Central memory CD8-positive, alpha-beta T cell (primary cell): ENCODE results near the gene KDM4F.

Experiments used
- ATAC-seq: fragments of 150-1000 bp; cut with Tn5 transposase; replicated peaks from 2 replicates; pipeline ENCODE4 v1.10.0; 2022; ENCODE audit warnings: mild to moderate bottlenecking, moderate FRiP score, moderate number of reproducible peaks; ENCODE audit not compliant: poor library complexity, severe bottlenecking; ENCODE audit errors: extremely low read depth
- DNase-seq, 2 donors: peaks; one replicate each; pipeline ENCODE4 v3.0.0; 2021; ENCODE audit warnings: low spot score in 2 of 2
- H3K27ac Mint-ChIP-seq: one replicate; pipeline ENCODE4 v1.8.0; 2022; ENCODE audit warnings: low read depth, mild to moderate bottlenecking, moderate library complexity, mixed read lengths
- H3K27me3 Mint-ChIP-seq: one replicate; pipeline ENCODE4 v1.8.0; 2022; ENCODE audit warnings: mixed read lengths
- H3K36me3 Mint-ChIP-seq: one replicate; pipeline ENCODE4 v1.8.0; 2022; ENCODE audit warnings: mild to moderate bottlenecking, moderate library complexity, mixed read lengths; ENCODE audit not compliant: insufficient read depth
- H3K4me1 Mint-ChIP-seq: one replicate; pipeline ENCODE4 v1.8.0; 2022; ENCODE audit warnings: mixed read lengths
- H3K4me3 Mint-ChIP-seq: one replicate; pipeline ENCODE4 v1.8.0; 2022; ENCODE audit warnings: mild to moderate bottlenecking, moderate library complexity, mixed read lengths
- H3K9me3 Mint-ChIP-seq: one replicate; pipeline ENCODE4 v1.8.0; 2022; ENCODE audit warnings: mixed read lengths

KDM4F gene

DNA sequence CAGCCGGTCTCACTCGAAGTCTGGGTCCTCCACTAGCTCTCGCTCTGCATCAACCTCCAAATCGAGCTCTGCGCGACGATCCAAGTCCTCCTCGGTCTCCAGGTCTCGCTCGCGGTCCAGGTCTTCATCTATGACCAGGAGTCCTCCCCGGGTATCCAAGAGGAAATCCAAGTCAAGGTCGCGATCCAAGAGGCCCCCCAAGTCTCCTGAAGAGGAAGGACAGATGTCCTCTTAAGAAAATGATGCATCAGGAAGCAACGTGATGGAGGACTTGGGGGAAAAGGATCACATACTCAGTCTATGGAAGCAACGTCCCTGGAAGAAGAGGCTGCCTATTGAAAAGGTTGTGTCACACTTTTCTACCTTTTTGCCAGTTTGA is 18.6 kb downstream of the KDM4F start:
- peaks cover 13% of the 10 kb centered on the region for H3K36me3 Mint-ChIP-seq
- DNase-seq = peak in 1 of 2 donors; percentile 25

DNA sequence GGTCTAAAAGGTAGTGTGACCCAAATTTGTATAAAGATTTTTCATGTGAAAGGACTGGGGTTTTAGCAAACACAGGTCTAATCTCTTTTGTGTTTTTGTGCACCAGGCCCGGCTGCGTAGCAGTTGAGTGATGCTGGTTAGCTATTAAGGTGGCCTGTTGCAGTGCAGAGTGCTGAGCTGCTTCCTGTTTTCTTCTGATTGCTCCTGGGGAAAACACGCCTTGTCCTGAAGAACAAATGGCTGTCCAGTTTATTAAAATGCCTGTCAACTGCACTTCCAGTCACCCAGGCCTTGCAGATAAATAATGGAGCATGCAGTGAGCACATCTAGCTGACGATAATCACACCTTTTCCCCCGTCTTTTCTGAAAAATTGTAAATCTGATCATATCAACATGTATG is 19.3 kb downstream of the KDM4F start:
- Mint-ChIP-seq H3K27ac (peak overlapping the region; percentile 96), H3K4me1 (peaks cover 35% of the 10 kb centered on the region), H3K9me3 (no peaks in the 10 kb centered on the region), H3K4me3 (peak overlapping the region; percentile 97), H3K27me3 (no peaks in the 10 kb centered on the region), H3K36me3 (peaks cover 13% of the 10 kb centered on the region)
- DNase-seq (peak; percentile 35 to 70), ATAC-seq (peak; percentile 80)

More for the DNA sequence above, 18.6 kb downstream of the KDM4F start:
- H3K27ac Mint-ChIP-seq = peak overlapping the region; percentile 96
- no peaks in the 10 kb centered on the region for H3K27me3 Mint-ChIP-seq
- peaks cover 31% of the 10 kb centered on the region for H3K4me1 Mint-ChIP-seq
- no peaks in the 10 kb centered on the region for H3K9me3 Mint-ChIP-seq
- H3K4me3 Mint-ChIP-seq = peak overlapping the region; percentile 97
- ATAC-seq = no peak

- ATAC-seq (no peak), DNase-seq (no peak)
- H3K4me3 Mint-ChIP-seq = peak overlapping the region; percentile 14
- peaks cover 13% of the 10 kb centered on the region for H3K36me3 Mint-ChIP-seq
- no peak overlapping the region for H3K27ac Mint-ChIP-seq
- no peaks in the 10 kb centered on the region for H3K9me3 Mint-ChIP-seq
- peaks cover 35% of the 10 kb centered on the region for H3K4me1 Mint-ChIP-seq
- H3K27me3 Mint-ChIP-seq = no peaks in the 10 kb centered on the region
These were observed 21.2 kb downstream of the KDM4F start for GRCh38 chr11:95070471-95070870.

DNA sequence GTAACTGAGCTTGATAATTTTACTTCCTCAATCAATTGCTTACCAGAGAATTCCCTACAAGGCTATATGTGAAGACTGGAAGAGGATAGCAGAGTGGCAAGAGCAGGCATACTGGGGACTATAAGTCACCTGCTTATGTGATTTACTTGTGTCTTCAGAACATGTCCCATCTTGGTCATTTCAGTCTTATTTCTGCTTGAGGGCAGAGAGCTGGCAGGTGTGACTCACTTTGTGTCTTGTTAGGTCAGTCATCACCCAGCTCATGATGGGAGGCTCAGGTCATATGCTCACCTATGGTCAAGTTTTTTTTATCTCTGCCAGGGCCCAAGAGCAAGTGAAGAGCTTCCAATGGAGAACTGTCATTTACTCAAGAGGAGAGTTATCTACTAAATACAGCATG is 23.7 kb downstream of the KDM4F start:
- Mint-ChIP-seq H3K9me3 (no peaks in the 10 kb centered on the region), H3K27ac (no peak overlapping the region), H3K27me3 (no peaks in the 10 kb centered on the region), H3K4me3 (no peak overlapping the region), H3K4me1 (peaks cover 30% of the 10 kb centered on the region), H3K36me3 (peaks cover 7% of the 10 kb centered on the region)
- DNase-seq (no peak), ATAC-seq (no peak)

DNA sequence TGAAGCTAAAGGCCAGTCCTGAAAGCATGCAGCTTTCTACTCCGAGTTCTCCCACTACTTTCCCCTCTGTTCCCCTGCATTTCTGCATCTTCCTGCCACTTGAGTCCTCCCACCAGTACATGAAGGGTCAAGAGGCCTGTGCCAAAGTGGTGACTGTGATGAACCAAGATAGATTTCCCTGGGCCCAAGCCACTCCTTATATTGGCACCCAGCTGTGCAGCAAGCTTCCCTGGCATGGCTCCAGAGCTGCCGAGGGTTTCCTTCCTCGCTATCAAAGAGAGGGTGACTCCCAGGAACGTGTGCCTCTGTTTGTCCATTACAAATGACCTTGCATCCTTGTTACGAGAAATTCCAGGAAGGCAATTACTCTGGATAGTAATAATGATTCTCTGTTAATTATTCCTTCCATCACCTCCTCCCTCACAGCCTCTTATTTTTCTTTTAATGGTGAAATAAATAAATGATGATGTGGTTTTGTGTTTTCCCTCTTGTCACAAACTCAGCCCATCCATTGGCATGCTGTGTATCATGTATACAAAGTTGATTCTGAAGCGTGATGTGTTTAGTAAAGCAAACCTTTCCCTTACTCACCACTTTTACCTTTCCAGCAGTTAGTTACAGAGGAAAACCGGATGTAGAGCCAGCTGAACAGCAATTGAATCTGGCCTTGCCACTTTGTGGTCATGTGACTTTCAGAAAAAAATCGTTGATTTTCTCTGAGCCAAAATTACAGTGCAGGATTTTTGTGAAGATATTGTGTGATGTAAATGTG is 25.8 kb downstream of the KDM4F start:
- Mint-ChIP-seq H3K9me3 (no peaks in the 10 kb centered on the region), H3K36me3 (peaks cover 2% of the 10 kb centered on the region), H3K4me1 (peaks cover 15% of the 10 kb centered on the region), H3K27me3 (no peaks in the 10 kb centered on the region), H3K27ac (no peak overlapping the region), H3K4me3 (no peak overlapping the region)
- ATAC-seq (no peak), DNase-seq (no peak)

DNA sequence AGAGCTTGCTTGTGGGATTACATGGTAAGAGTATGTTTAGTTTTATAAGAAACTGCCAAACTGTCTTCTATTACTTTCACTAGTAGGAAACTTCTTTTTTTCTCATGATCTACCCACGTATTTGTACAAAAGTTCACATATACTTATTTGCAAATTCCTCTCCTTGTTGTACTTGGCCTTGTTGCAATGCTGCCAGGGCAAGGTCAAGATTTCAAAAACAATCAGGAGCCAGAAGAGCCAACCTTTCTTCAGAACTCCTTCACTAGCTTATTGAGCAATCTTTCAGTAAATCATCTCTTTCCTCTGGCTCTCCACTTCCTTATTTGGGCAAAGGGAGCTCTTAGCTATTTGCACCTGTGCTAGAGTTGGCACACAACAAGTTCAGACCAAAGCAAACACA is 27.2 kb downstream of the KDM4F start:
- no peak for ATAC-seq
- no peak for DNase-seq
- Mint-ChIP-seq H3K4me1 (peaks cover 5% of the 10 kb centered on the region), H3K27me3 (no peaks in the 10 kb centered on the region), H3K27ac (no peak overlapping the region), H3K9me3 (no peaks in the 10 kb centered on the region), H3K4me3 (no peak overlapping the region), H3K36me3 (no peaks in the 10 kb centered on the region)

GRCh38 chr11:95076981-95077380 is 27.8 kb downstream of the KDM4F start:
- no peak overlapping the region for H3K4me3 Mint-ChIP-seq
- H3K27me3 Mint-ChIP-seq = no peaks in the 10 kb centered on the region
- ATAC-seq = no peak
- no peaks in the 10 kb centered on the region for H3K36me3 Mint-ChIP-seq
- peaks cover 5% of the 10 kb centered on the region for H3K4me1 Mint-ChIP-seq
- no peak for DNase-seq
- H3K9me3 Mint-ChIP-seq = no peaks in the 10 kb centered on the region
- no peak overlapping the region for H3K27ac Mint-ChIP-seq

DNA sequence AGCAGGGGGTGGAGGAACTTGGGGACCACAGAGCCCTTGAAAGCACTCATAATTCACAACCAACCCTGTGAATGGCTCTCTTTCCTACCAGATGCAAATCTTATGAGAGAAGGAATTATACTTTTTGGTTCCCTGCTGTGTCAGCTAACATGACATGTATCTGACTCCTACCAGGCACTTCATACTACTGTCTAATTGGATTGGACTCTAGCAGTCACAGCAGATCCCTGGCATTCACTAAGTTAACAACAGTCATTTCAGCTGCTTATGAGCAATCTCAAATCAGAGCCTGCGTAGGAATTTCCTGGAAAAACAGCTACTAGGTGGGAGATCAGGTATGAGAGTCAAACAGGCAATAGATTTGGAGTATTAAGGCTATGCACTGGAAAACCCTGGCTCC is 29.3 kb downstream of the KDM4F start:
- Mint-ChIP-seq H3K9me3 (no peaks in the 10 kb centered on the region), H3K27ac (no peak overlapping the region), H3K36me3 (no peaks in the 10 kb centered on the region), H3K4me3 (no peak overlapping the region), H3K4me1 (no peaks in the 10 kb centered on the region), H3K27me3 (no peaks in the 10 kb centered on the region)
- DNase-seq = no peak
- ATAC-seq = no peak

DNA sequence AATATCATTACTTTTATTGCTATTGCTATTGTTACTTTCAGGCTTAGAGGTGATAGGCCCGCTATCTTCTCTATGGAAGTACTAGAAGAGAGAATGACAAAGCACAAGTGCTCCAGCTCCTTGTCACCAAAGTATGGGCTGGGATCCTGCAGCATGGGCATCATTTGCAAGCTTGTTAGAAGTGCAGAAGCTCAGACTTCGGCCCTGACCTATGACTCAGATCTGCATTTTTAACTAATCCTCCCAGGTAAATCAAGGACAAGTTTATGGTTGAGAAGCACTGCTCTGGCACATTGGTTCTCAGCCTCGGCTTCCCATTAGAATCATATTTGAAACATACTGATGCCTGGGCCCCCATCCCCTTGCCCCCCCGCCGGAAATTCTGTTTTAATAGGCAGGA is 31.8 kb downstream of the KDM4F start:
- no peak overlapping the region for H3K4me3 Mint-ChIP-seq
- H3K4me1 Mint-ChIP-seq = no peaks in the 10 kb centered on the region
- H3K27me3 Mint-ChIP-seq = no peaks in the 10 kb centered on the region
- DNase-seq (no peak), ATAC-seq (no peak)
- no peaks in the 10 kb centered on the region for H3K36me3 Mint-ChIP-seq
- H3K27ac Mint-ChIP-seq = no peak overlapping the region
- H3K9me3 Mint-ChIP-seq = no peaks in the 10 kb centered on the region

GRCh38 chr11:95081412-95081811 is 32.2 kb downstream of the KDM4F start:
- ATAC-seq = no peak
- DNase-seq = no peak
- Mint-ChIP-seq H3K4me3 (no peak overlapping the region), H3K27ac (no peak overlapping the region), H3K4me1 (no peaks in the 10 kb centered on the region), H3K9me3 (no peaks in the 10 kb centered on the region), H3K36me3 (no peaks in the 10 kb centered on the region), H3K27me3 (no peaks in the 10 kb centered on the region)

- Mint-ChIP-seq H3K36me3 (no peaks in the 10 kb centered on the region), H3K4me1 (no peaks in the 10 kb centered on the region), H3K27ac (no peak overlapping the region), H3K27me3 (no peaks in the 10 kb centered on the region), H3K9me3 (no peaks in the 10 kb centered on the region), H3K4me3 (no peak overlapping the region)
- ATAC-seq (no peak), DNase-seq (no peak)
These were observed 33.4 kb downstream of the KDM4F start for GRCh38 chr11:95082576-95083001.

- Mint-ChIP-seq H3K27ac (no peak overlapping the region), H3K4me3 (no peak overlapping the region), H3K36me3 (peaks cover 4% of the 10 kb centered on the region), H3K9me3 (no peaks in the 10 kb centered on the region), H3K4me1 (peaks cover 13% of the 10 kb centered on the region), H3K27me3 (no peaks in the 10 kb centered on the region)
- DNase-seq (no peak), ATAC-seq (no peak)
These were observed 35.3 kb downstream of the KDM4F start for GRCh38 chr11:95084509-95084908.

- Mint-ChIP-seq H3K4me1 (peaks cover 15% of the 10 kb centered on the region), H3K36me3 (peaks cover 4% of the 10 kb centered on the region), H3K27ac (no peak overlapping the region), H3K9me3 (no peaks in the 10 kb centered on the region), H3K27me3 (no peaks in the 10 kb centered on the region), H3K4me3 (no peak overlapping the region)
- ATAC-seq (no peak), DNase-seq (no peak)
These were observed 36.0 kb downstream of the KDM4F start for GRCh38 chr11:95085117-95085816.
